Gastroesophageal sphincter (tissue), 3 donors: ENCODE results near the gene SCARB2.

ENCODE experiments used
- CTCF ChIP-seq, 4 experiments: fragments of 200-600 bp in 2 of 4; fragments of 450-650 bp in 2 of 4; sonication (generic) in 1 of 4; IDR thresholded peaks; one replicate each; pipeline ENCODE4 v1.5.1; 2017 to 2019; ENCODE audit warnings: antibody characterized with exemption in 4 of 4, mild to moderate bottlenecking in 2 of 4, moderate library complexity in 2 of 4
- EP300 ChIP-seq: sonication (generic); formaldehyde crosslinking; IDR thresholded peaks from one replicate; pipeline ENCODE4 v1.6.1; 2017; ENCODE audit warnings: antibody characterized with exemption, mild to moderate bottlenecking

GRCh38 chr4:76212851-76213414, 691 bp downstream of the SCARB2 start:
- TF ChIP-seq CTCF (IDR thresholded peaks at IDR 0.05): no peak
- no peak for TF ChIP-seq EP300
